GM21526 (cell line): ENCODE results near the gene CROCC.
"Not testable (repeated sequence)": the region's sequence is repeated elsewhere in the genome, so short reads cannot be mapped to it uniquely, and the experiment has no call there.

Experiments used
- ATAC-seq: cut with Tn5 transposase; IDR thresholded peaks from one replicate; pipeline ENCODE4 v1.9.1; 2021; ENCODE audit warnings: moderate library complexity; ENCODE audit not compliant: unreplicated experiment, low FRiP score

The CROCC gene

DNA sequence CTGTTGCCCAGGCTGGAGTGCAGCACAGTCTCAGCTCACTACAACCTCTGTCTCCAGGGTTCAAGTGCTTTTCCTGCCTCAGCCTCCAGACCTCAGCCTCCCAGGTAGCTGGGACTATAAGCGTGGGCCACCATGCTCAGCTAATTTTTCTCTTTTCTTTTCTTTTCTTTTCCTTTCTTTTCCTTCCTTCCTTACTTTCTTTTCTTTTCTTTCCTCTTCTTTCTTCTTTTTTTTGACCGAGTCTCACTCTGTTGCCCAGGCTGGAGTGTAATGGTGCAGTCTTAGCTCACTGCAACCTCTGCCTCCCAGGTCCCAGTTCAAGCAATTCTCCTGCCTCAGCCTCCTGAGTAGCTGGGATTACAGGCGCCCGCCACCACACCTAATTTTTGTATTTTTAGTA, 42.4 kb downstream of the CROCC start:
- ATAC-seq, result not testable (repeated sequence)

GRCh38 chr1:16965486-16966067, 43.8 kb downstream of the CROCC start:
- ATAC-seq, result no peak

- no peak for ATAC-seq
Measured at GRCh38 chr1:16966282-16966681, 44.6 kb downstream of the CROCC start.

GRCh38 chr1:16967095-16967575, 45.4 kb downstream of the CROCC start:
- ATAC-seq, result no peak

DNA sequence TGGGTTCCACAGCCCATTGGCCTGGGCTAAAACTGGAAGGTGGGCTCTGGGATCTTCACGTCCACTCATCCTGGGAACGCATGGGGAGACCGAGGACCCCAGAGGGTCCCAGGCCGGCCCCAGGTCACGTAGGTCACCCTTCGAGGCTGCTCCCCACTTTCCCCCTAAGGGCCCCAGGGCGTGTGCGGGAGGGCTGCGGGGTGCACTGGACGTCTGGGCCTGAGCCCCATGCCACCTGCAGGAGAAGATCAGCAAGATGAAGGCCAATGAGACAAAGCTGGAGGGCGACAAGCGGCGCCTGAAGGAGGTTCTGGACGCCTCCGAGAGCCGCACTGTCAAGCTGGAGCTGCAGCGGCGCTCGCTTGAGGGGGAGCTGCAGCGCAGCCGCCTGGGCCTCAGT, 46.2 kb downstream of the CROCC start:
- ATAC-seq, result no peak

DNA sequence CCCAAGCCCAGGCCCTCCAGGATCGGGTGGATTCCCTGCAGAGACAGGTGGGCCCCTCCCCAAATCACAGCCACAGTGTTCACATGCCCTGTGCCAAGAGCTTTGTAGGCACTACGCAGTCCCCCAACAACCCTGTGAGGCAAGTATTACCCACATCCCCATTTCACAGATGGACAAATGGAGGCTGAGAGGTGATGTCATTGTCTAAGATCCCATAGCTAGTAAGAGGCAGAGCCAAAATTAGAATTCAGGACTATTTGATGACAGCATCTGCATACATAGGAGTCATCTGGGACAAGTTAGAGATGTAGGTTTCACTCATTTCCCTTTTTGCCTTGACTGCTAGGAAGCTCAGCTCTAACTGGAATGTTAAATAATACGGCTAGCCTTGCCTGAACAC, 46.6 kb downstream of the CROCC start:
- no peak for ATAC-seq

DNA sequence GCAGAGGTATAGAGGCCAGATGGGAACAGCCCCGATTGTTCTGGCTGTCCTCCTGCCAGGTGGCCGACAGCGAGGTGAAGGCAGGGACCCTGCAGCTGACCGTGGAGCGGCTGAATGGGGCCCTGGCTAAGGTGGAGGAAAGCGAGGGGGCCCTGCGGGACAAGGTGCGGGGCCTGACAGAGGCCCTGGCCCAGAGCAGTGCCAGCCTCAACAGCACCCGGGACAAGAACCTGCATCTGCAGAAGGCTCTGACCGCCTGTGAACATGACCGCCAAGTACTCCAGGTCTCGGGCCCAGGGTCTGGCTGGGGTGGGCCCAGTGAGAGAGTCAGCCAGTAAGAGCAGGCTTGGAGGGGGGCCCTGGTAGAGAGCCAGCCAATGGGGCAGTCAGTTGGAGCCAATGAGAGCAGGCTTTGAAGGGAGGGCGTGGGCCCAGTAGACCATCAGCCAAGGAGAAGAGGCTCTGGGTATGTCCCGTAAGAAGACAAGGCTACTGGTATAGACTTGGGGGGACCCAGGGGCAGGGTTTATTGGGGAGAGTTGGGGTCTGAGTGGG, 47.4 kb downstream of the CROCC start:
- ATAC-seq, result no peak

DNA sequence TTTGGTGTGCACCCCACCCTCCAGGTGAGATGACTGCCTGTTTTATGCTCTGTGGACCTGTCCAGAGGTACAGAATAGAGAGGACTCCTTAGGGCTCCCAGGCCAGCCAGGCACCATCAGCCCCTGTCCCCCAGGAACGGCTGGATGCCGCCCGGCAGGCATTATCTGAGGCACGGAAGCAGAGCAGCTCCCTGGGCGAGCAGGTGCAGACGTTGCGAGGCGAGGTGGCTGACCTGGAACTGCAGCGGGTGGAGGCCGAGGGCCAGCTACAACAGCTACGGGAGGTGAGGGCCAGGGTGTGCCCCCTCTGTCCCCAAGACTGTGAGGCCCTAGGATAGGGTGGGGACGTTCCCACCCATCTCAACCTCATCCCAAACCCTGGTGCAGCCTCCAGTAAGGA, 47.9 kb downstream of the CROCC start:
- no peak for ATAC-seq

DNA sequence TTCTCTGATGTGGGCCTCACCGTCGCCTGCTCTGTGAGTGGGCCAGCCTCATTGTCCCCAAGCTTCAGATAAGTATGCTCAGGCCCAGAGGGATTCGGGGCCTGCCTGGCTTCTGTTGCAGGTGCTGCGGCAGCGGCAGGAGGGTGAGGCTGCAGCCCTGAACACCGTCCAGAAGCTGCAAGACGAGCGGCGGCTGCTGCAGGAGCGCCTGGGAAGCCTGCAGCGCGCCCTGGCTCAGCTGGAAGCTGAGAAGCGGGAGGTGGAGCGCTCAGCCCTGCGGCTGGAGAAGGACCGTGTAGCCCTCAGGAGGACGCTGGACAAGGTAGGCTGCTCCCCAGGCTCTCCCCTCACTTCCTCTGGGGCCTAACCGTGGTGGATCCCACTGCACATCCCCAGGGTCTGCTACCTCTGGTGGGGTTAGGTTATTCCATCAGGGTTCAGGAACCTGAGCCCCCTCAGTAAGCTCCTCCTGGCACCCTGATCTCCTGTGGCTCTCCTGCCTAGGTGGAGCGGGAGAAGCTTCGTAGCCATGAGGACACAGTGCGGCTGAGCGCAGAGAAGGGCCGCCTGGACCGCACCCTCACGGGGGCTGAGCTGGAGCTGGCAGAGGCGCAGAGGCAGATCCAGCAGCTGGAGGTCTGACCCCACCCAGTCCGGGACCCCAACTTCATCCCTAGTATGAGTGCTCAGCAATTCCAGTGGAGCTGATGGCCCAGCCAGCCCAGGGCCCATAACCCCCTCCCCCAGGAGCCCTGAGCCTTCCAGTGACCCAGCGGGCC, 48.6 kb downstream of the CROCC start:
- ATAC-seq, result no peak

- ATAC-seq, result no peak
Measured at GRCh38 chr1:16971341-16972188, 49.8 kb downstream of the CROCC start.

- ATAC-seq, result no peak
Measured at GRCh38 chr1:16972189-16972895, 50.6 kb downstream of the CROCC start.

- ATAC-seq, result no peak
Measured at GRCh38 chr1:16973215-16973614, 51.5 kb downstream of the CROCC start.

- no peak for ATAC-seq
Measured at GRCh38 chr1:16975211-16975610, 53.5 kb downstream of the CROCC start.

DNA sequence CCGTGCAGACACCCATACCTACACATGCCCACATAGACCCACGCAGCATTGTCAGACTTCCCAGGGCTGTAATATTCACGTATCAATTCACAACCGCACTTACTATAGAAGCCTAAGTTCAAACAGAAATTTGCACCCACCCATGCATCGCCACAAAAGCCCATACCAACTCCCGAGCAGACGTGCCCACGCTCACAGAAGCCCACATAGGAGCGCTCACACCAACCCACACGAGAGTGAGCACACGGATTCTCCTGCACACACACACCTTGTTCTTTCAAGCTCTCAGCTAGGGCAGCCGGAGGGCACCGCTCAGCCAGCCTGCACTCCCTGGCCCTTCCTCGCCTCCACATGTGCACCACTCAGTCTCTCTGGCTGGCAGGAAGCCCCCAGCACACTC, 54.1 kb downstream of the CROCC start:
- ATAC-seq, result no peak

DNA sequence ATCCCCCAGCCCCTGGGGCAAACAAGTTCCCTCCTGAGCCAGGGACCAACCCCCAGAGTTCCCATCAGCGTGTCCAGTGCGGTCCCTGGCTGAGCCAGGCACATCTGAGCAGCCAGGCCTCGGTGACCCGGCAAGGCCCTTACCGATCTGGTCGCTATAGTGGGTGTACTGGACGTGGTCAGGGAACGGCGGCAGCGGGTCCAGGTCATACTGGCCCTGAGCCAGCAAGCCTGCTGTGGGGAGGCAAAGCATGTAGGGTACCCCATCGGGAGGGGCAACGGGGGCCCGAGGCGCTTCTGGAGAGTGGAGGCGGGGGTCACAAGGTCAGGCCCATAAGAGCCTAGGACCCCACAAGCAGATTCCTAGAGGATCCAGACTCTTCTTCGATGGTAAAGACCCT, 55.2 kb downstream of the CROCC start:
- ATAC-seq, result no peak

DNA sequence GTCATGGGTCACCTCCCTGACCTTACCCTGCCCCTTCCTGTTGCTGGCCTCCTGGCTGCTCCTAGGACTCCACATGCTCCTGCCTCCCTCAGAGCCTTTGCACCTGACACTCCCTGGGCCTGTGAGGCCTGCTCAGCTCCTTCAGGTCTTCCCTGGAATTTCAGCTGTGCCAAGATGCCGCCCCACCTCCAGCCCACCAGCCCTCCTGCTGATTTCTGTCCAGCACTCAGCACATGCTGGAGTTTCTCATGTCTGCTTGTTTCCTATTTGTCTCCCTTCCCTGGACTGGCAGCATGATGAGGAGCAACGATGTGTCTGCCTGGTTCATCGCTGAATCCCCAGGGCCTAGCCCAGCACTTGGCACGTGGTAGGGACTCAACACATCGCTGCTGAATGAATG, 55.6 kb downstream of the CROCC start:
- ATAC-seq, result no peak

DNA sequence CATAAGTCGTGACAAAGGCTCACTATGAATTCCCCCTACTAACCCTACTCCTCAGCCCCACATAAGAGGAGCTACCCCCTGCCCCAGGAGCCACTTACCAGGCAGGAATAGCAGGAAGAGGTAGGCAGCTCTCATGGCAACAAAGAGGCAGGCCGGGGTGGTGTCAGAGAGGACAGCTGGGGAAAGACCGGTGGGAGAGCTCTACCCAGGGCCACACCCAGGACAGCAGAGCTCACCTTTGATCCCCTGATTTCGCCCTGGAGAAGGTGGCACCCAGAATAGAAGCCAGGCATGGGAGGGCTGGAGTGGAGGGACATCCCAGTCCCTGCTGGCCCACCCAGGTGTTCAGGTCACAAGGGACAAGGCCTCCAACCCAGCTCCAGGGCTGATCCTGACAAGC, 56.4 kb downstream of the CROCC start:
- ATAC-seq, result no peak

- no peak for ATAC-seq
Measured at GRCh38 chr1:16978567-16979474, 57.1 kb downstream of the CROCC start.
